HepG2 (cell line): ENCODE measurements around the gene ASF1B. TPM values are rescaled to one million over a fixed set of nuclear protein-coding genes. Genes with fewer than 3 reads are reported as not detected.

Experiments used
- DR1 ChIP-seq: sonication (generic); formaldehyde crosslinking; IDR thresholded peaks from 2 replicates; pipeline ENCODE4 v1.8.0; 2021; ENCODE audit warnings: mild to moderate bottlenecking, missing genetic modification reagents, inconsistent platforms
- GPBP1L1 ChIP-seq: sonication (generic); formaldehyde crosslinking; IDR thresholded peaks from 2 replicates; pipeline ENCODE4 v1.5.0; 2020; ENCODE audit warnings: mild to moderate bottlenecking, missing genetic modification reagents
- HNRNPLL ChIP-seq: fragments of 200-400 bp; formaldehyde crosslinking; IDR thresholded peaks from 2 replicates; pipeline ENCODE4 v1.6.1; 2017; ENCODE audit warnings: mild to moderate bottlenecking, low read depth, low read length; ENCODE audit not compliant: poor library complexity, severe bottlenecking
- KDM2A ChIP-seq: sonication (generic); formaldehyde crosslinking; IDR thresholded peaks from 2 replicates; pipeline ENCODE4 v1.4.0; 2020; ENCODE audit warnings: low read depth, missing genetic modification reagents, borderline replicate concordance
- MYPOP ChIP-seq: sonication (generic); formaldehyde crosslinking; IDR thresholded peaks from 2 replicates; pipeline ENCODE4 v1.8.1; 2023; ENCODE audit warnings: mild to moderate bottlenecking, moderate library complexity, missing genetic modification reagents
- RCOR2 ChIP-seq: IDR thresholded peaks from 2 replicates; pipeline ENCODE4 v1.6.1; 2016; ENCODE audit warnings: missing biosample characterization, missing genetic modification reagents
- SIX4 ChIP-seq: sonication (generic); formaldehyde crosslinking; IDR thresholded peaks from 2 replicates; pipeline ENCODE4 v1.4.0; 2020; ENCODE audit warnings: missing genetic modification reagents
- ZC3H4 ChIP-seq: sonication (generic); formaldehyde crosslinking; IDR thresholded peaks from 2 replicates; pipeline ENCODE4 v1.4.0; 2020; ENCODE audit warnings: missing genetic modification reagents, borderline replicate concordance
- ZMYM2 ChIP-seq: sonication (generic); formaldehyde crosslinking; IDR thresholded peaks from 2 replicates; pipeline ENCODE4 v1.8.0; 2022; ENCODE audit warnings: mild to moderate bottlenecking, missing genetic modification reagents
- ZNF318 ChIP-seq: sonication (generic); formaldehyde crosslinking; IDR thresholded peaks from 2 replicates; pipeline ENCODE4 v1.4.0; 2020; ENCODE audit warnings: mild to moderate bottlenecking, missing genetic modification reagents
- ZNF704 ChIP-seq: sonication (generic); formaldehyde crosslinking; IDR thresholded peaks from 2 replicates; pipeline ENCODE4 v1.8.1; 2023; ENCODE audit warnings: mild to moderate bottlenecking, inconsistent platforms, moderate library complexity, missing genetic modification reagents, borderline replicate concordance
- ZNF781 ChIP-seq: sonication (generic); formaldehyde crosslinking; IDR thresholded peaks from 2 replicates; pipeline ENCODE4 v1.5.1; 2020; ENCODE audit warnings: borderline replicate concordance, mild to moderate bottlenecking, missing genetic modification reagents; ENCODE audit errors: not compliant biosample characterization
- ZNF816 ChIP-seq: sonication (generic); formaldehyde crosslinking; IDR thresholded peaks from 2 replicates; pipeline ENCODE4 v1.8.0; 2022; ENCODE audit warnings: missing genetic modification reagents, mild to moderate bottlenecking, borderline replicate concordance
- ZSCAN25 ChIP-seq: sonication (generic); formaldehyde crosslinking; IDR thresholded peaks from 2 replicates; pipeline ENCODE4 v1.8.0; 2022; ENCODE audit warnings: mild to moderate bottlenecking, missing genetic modification reagents
- ZSCAN30 ChIP-seq: sonication (generic); formaldehyde crosslinking; IDR thresholded peaks from 2 replicates; pipeline ENCODE4 v1.5.0; 2020; ENCODE audit warnings: mild to moderate bottlenecking, missing genetic modification reagents
- polyA plus RNA-seq, 8 experiments: library from polyadenylated mRNA; depleted of rRNA in 3 of 8; stranded (reverse) in 7 of 8; unstranded in 1 of 8; fragments of >200 nt; fragmentation: Illumina TruSeq in 4 of 8; extraction: Trizol in 4 of 8; gene quantifications; 2 replicates each; pipeline versions ENCODE4 v1.2.1 to v1.2.3, GENCODE V29; 2011 to 2016; ENCODE audit warnings: low read depth in 4 of 8, missing spikeins in 1 of 8, mixed read lengths in 1 of 8; ENCODE audit not compliant: insufficient read depth in 1 of 8
- total RNA-seq, 5 experiments: library from RNA; depleted of rRNA; stranded (reverse); fragments of >200 nt; fragmentation: Illumina TruSeq; extraction: Trizol; gene quantifications; 2 replicates each; pipeline ENCODE4 v1.2.3, GENCODE V29; 2016; ENCODE audit warnings: low read depth in 1 of 5

ASF1B gene
- total and polyA plus RNA-seq, 2 of the 13 experiments (the other 11 are each of a cell fraction or from before 2014, with no cell fraction given): 18.2 to 24.8 TPM

GRCh38 chr19:14136509-14137281 lies at the start of gene ASF1B (continued):
- TF ChIP-seq DR1 (CRISPR knock-in tag): peak; percentile 92
- no peak for TF ChIP-seq ZNF816
- 0 out of 2 replicates have a peak, but pooled peaks have one; percentile 8 for TF ChIP-seq SIX4
- TF ChIP-seq ZSCAN25 (CRISPR knock-in tag): no peak; the same call in 1 of the 2 replicates
- 0 out of 2 replicates have a peak, but pooled peaks have one; percentile 19 for TF ChIP-seq ZSCAN30 (CRISPR knock-in tag)
- no peak for TF ChIP-seq ZC3H4 (CRISPR knock-in tag)
- peak; percentile 46 for TF ChIP-seq KDM2A (CRISPR knock-in tag)
- TF ChIP-seq RCOR2: no peak; the same call in 1 of the 2 replicates
- TF ChIP-seq ZNF704: peak; percentile 5; the same call in 1 of the 2 replicates
- no peak for TF ChIP-seq ZNF318 (CRISPR knock-in tag)
- peak; percentile 96 for TF ChIP-seq MYPOP (CRISPR knock-in tag)
- no peak for TF ChIP-seq ZMYM2 (CRISPR knock-in tag)
- peak; percentile 75 for TF ChIP-seq HNRNPLL
- TF ChIP-seq GPBP1L1 (CRISPR knock-in tag): no peak
- peak; percentile 47 for TF ChIP-seq ZNF781 (CRISPR knock-in tag)
